B cell (primary cell): ENCODE results near the gene PAQR5. TPM values are rescaled to one million over a fixed set of nuclear protein-coding genes. Genes with fewer than 3 reads are reported as not detected.

Experiments
- ATAC-seq: fragments of 200-7000 bp; cut with Tn5 transposase; one replicate; pipeline ENCODE4 v1.10.0; 2021; ENCODE audit warnings: low read depth, mild to moderate bottlenecking, moderate number of reproducible peaks, moderate library complexity
- CTCF ChIA-PET: fragments of 350-600 bp; sonication (Branson Sonifier 250); formaldehyde crosslinking; loops from one replicate; lab custom pipeline; 2021; ENCODE audit warnings: antibody characterized with exemption, inconsistent platforms; lab: Charles Lee
- POLR2A ChIA-PET: fragments of 350-600 bp; sonication (Branson Sonifier 250); formaldehyde crosslinking; loops from one replicate; lab custom pipeline; 2021; ENCODE audit warnings: antibody characterized with exemption; lab: Charles Lee
- DNase-seq: peaks from one replicate; pipeline ENCODE4 v3.0.0; 2013
- H2AFZ ChIP-seq: 2 replicates; pipeline ENCODE4 v1.6.1; 2012; ENCODE audit warnings: mild to moderate bottlenecking, low read depth, low read length; ENCODE audit not compliant: insufficient read depth, poor library complexity, severe bottlenecking
- H3K27ac ChIP-seq, 2 donors: 1 replicate in 1 of 2; 2 replicates in 1 of 2; pipeline ENCODE4 v1.5.1; 2012 to 2013; ENCODE audit warnings: low read length in 2 of 2, mild to moderate bottlenecking in 2 of 2, moderate library complexity in 1 of 2
- H3K27me3 ChIP-seq, 4 experiments: fragments of 200-600 bp in 1 of 4; sonication (generic) in 1 of 4; replicated peaks in 1 of 4; 1 replicate in 2 of 4; 2 replicates in 2 of 4; pipeline versions ENCODE4 v1.6.1 to v1.7.0; 2013 to 2016; ENCODE audit warnings: low read length in 3 of 4, mild to moderate bottlenecking in 2 of 4, mixed read lengths in 1 of 4, moderate library complexity in 1 of 4; ENCODE audit not compliant: insufficient read depth in 4 of 4, control insufficient read depth in 3 of 4; ENCODE audit errors: control extremely low read depth in 1 of 4
- H3K36me3 ChIP-seq, 2 experiments: replicated peaks in 1 of 2; 1 replicate in 1 of 2; 2 replicates in 1 of 2; pipeline versions ENCODE4 v1.6.1 to v1.7.1; 2013; ENCODE audit warnings: low read length in 1 of 2; ENCODE audit not compliant: insufficient read depth in 2 of 2, control insufficient read depth in 1 of 2; ENCODE audit errors: control extremely low read depth in 1 of 2, extremely low read depth in 1 of 2
- H3K4me1 ChIP-seq, 2 donors: fragments of 200-600 bp in 1 of 2; sonication (generic) in 1 of 2; 1 replicate in 1 of 2; 2 replicates in 1 of 2; pipeline versions ENCODE4 v1.5.1 to v1.6.1; 2013 to 2017; ENCODE audit warnings: low read length in 2 of 2; ENCODE audit not compliant: control insufficient read depth in 2 of 2, insufficient read depth in 2 of 2
- H3K4me2 ChIP-seq: replicated peaks from 2 replicates; pipeline ENCODE3; 2012; ENCODE audit warnings: mild to moderate bottlenecking, low read depth, low read length; ENCODE audit not compliant: poor library complexity, severe bottlenecking
- H3K4me3 ChIP-seq, 5 experiments: fragments of 200-600 bp in 1 of 5; sonication (generic) in 1 of 5; 1 replicate in 3 of 5; 2 replicates in 2 of 5; pipeline versions ENCODE4 v1.5.1 to v1.7.0; 2011 to 2016; ENCODE audit warnings: low read length in 4 of 5, mild to moderate bottlenecking in 4 of 5, low read depth in 2 of 5, control low read depth in 1 of 5, moderate library complexity in 1 of 5; ENCODE audit not compliant: insufficient read depth in 1 of 5; ENCODE audit errors: control extremely low read depth in 1 of 5, extremely low read depth in 1 of 5
- H3K79me2 ChIP-seq: fragments of 200-600 bp; sonication (generic); one replicate; pipeline ENCODE4 v1.6.0; 2016; ENCODE audit warnings: low read length; ENCODE audit not compliant: control insufficient read depth, insufficient read depth
- H3K9ac ChIP-seq: fragments of 200-600 bp; sonication (generic); 2 replicates; pipeline ENCODE4 v1.6.1; 2017; ENCODE audit warnings: mild to moderate bottlenecking, low read length, moderate library complexity
- H3K9me3 ChIP-seq, 3 donors: one replicate each; pipeline versions ENCODE4 v1.6.1 to v1.7.1; 2013; ENCODE audit warnings: low read length in 2 of 3; ENCODE audit not compliant: control insufficient read depth in 2 of 3, insufficient read depth in 1 of 3; ENCODE audit errors: control extremely low read depth in 1 of 3
- H4K20me1 ChIP-seq: 2 replicates; pipeline ENCODE4 v1.6.0; 2012; ENCODE audit warnings: mild to moderate bottlenecking, low read length; ENCODE audit not compliant: insufficient read depth, control insufficient read depth, poor library complexity, severe bottlenecking
- H3K27ac Mint-ChIP-seq: one replicate; pipeline ENCODE4 v1.8.0; 2021; ENCODE audit warnings: mixed read lengths
- H3K27me3 Mint-ChIP-seq: one replicate; pipeline ENCODE4 v1.8.0; 2021; ENCODE audit warnings: mixed read lengths
- H3K4me1 Mint-ChIP-seq: one replicate; pipeline ENCODE4 v1.8.0; 2021; ENCODE audit warnings: mixed read lengths
- H3K4me3 Mint-ChIP-seq: one replicate; pipeline ENCODE4 v1.8.0; 2021; ENCODE audit warnings: mixed read lengths
- H3K9me3 Mint-ChIP-seq: one replicate; pipeline ENCODE4 v1.8.0; 2022; ENCODE audit warnings: mixed read lengths; ENCODE audit not compliant: insufficient read depth
- EZH2 ChIP-seq: IDR thresholded peaks from 2 replicates; pipeline ENCODE4 v1.6.1; 2012; ENCODE audit warnings: borderline replicate concordance, low read depth, mild to moderate bottlenecking, moderate library complexity, low read length; ENCODE audit not compliant: insufficient read depth, poor library complexity, severe bottlenecking
- WGBS: methylation state at CpG from one replicate; pipeline ENCODE4 v1.1.5; 2013; ENCODE audit warnings: missing lambda C conversion rate; ENCODE audit not compliant: insufficient coverage; 5-methylcytosine and 5-hydroxymethylcytosine counted together
- intact Hi-C: fragments of 100-400 bp; cut with micrococcal nuclease; formaldehyde crosslinking; loops from one replicate; pipeline ENCODE4 v1.10.0; 2022
- polyA plus RNA-seq: library from polyadenylated mRNA; depleted of rRNA; stranded (reverse); fragments of >200 nt; gene quantifications from 2 replicates; pipeline ENCODE4 v1.2.3, GENCODE V29; 2012
- total RNA-seq, 2 donors: library from RNA; stranded (reverse); fragments of 120-200 nt in 1 of 2; gene quantifications; 1 replicate in 1 of 2; 2 replicates in 1 of 2; pipeline versions ENCODE4 v1.2.3 to v1.2.4, GENCODE V29; 2013 to 2022
- TF ChIP-seq, protein P1 (sequence below): fragments of 200-600 bp; IDR thresholded peaks from one replicate; pipeline ENCODE4 v1.8.0; 2022; ENCODE audit warnings: antibody characterized with exemption, mild to moderate bottlenecking

The PAQR5 gene
- total and polyA plus RNA-seq, 2 donors (not counting 1 experiment from before 2014, with no cell fraction given), result not detected

DNA sequence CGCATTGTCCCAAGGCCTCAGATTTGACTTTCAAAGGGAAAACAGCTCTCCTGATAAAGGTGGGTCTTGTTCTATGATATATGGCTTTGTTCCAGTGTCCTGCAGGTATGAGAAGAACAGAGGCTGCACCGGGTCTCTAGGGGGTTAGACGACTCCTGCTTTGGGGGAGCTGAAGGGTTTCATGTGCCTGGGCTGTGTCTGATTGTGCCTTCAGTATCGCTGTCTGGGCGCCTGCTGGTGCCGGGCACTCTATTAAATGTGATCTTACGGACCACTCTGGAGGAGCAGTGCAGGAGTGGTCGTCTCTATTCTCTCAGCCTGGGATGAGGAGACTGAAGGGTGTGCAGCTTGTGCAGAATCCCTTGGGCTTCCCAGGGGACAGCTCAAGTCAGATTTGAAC is 16.0 kb downstream of the PAQR5 start:
- ATAC-seq (no peak), DNase-seq (no peak)
- Mint-ChIP-seq H3K27ac (no peak overlapping the region), H3K4me3 (no peak overlapping the region), H3K9me3 (no peaks in the 10 kb centered on the region), H3K4me1 (peaks cover 4% of the 10 kb centered on the region), H3K27me3 (peaks cover 21% of the 10 kb centered on the region)
- CTCF ChIA-PET, result interaction anchor here (0.6 kb wide), 1 partner anchor 190 kb away, joined by 3 read pairs; no protein-coding TSS in a partner anchor
- TF ChIP-seq, protein P1, sequence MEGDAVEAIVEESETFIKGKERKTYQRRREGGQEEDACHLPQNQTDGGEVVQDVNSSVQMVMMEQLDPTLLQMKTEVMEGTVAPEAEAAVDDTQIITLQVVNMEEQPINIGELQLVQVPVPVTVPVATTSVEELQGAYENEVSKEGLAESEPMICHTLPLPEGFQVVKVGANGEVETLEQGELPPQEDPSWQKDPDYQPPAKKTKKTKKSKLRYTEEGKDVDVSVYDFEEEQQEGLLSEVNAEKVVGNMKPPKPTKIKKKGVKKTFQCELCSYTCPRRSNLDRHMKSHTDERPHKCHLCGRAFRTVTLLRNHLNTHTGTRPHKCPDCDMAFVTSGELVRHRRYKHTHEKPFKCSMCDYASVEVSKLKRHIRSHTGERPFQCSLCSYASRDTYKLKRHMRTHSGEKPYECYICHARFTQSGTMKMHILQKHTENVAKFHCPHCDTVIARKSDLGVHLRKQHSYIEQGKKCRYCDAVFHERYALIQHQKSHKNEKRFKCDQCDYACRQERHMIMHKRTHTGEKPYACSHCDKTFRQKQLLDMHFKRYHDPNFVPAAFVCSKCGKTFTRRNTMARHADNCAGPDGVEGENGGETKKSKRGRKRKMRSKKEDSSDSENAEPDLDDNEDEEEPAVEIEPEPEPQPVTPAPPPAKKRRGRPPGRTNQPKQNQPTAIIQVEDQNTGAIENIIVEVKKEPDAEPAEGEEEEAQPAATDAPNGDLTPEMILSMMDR, result no peak
- 99% methylated on average over 8 of the region's 8 CpGs for WGBS
- Histone ChIP-seq H3K9me3 (no peaks in the 10 kb centered on the region), H3K36me3 (no peaks in the 10 kb centered on the region), H3K79me2 (no peaks in the 10 kb centered on the region), H3K27me3 (peaks cover 0 to 2% (median 0%) of the 10 kb centered on the region in 4 experiments), H3K4me2 (no peak overlapping the region), H3K9ac (no peak overlapping the region), H4K20me1 (no peaks in the 10 kb centered on the region), H3K4me1 (peaks cover 0 to 5% of the 10 kb centered on the region in 2 donors), H3K4me3 (no peak overlapping the region), H2AFZ (no peak overlapping the region), H3K27ac (no peak overlapping the region)
- POLR2A ChIA-PET, result no interaction called here
- intact Hi-C loops, result no loop called here

DNA sequence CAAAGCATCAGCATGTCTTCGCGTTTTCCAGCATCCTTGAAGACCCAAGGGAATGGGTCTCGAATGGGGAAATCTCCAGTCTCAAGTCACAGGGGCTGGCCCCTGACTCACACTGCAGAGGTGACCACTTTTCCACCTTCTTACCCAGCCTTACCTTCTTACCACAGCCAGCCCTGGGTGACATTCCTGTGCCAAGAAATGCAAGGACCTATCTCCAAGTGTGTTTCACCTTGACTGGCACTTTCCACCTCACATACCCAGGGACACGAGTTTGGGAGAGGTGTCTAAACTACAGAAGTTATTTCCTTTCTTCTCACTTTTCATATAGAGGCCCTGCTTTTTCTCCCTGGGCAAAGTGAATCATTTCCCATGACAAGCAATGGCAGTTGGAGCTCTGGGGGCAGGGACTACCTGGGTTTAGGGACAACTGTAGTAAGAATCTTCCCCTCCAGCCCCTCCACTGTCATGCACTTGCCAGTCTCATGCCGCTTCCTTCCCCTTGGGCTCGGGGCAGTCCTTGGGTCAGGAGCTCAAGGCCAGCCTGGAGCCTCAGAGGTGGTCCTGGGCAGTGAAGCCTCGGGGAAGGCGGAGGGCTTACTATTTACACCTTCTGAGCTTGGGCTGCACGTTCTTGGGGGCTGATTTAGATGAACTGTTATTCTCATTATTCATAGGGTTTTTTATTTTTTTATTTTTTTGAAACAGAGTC is 16.8 kb downstream of the PAQR5 start:
- H3K27ac ChIP-seq, result no peak overlapping the region
- no peaks in the 10 kb centered on the region for H3K79me2 ChIP-seq
- Mint-ChIP-seq H3K4me3 (no peak overlapping the region), H3K27me3 (peaks cover 17% of the 10 kb centered on the region), H3K27ac (no peak overlapping the region), H3K4me1 (peaks cover 4% of the 10 kb centered on the region), H3K9me3 (no peaks in the 10 kb centered on the region)
- no peak overlapping the region for H3K9ac ChIP-seq
- H2AFZ ChIP-seq, result no peak overlapping the region
- H3K36me3 ChIP-seq, result no peaks in the 10 kb centered on the region
- H3K4me1 ChIP-seq, result peaks cover 0 to 5% of the 10 kb centered on the region in 2 donors
- CTCF ChIA-PET, result no interaction called here
- intact Hi-C loops, result no loop called here
- no peaks in the 10 kb centered on the region for H3K9me3 ChIP-seq
- no peak for DNase-seq
- 88% methylated on average over 6 of the region's 9 CpGs for WGBS
- no peak for TF ChIP-seq EZH2
- H3K27me3 ChIP-seq, result peaks cover 0 to 2% (median 0%) of the 10 kb centered on the region in 4 experiments
- no peak overlapping the region for H3K4me2 ChIP-seq
- POLR2A ChIA-PET, result no interaction called here
- no peak overlapping the region for H3K4me3 ChIP-seq
- no peaks in the 10 kb centered on the region for H4K20me1 ChIP-seq
- no peak for ATAC-seq
